ENCODE results near the gene NASP. TPM values are rescaled to one million over a fixed set of nuclear protein-coding genes. Genes with fewer than 3 reads are reported as not detected.

Gene NASP
- total RNA-seq, 1 donor from 2014 or later: 455 TPM

DNA sequence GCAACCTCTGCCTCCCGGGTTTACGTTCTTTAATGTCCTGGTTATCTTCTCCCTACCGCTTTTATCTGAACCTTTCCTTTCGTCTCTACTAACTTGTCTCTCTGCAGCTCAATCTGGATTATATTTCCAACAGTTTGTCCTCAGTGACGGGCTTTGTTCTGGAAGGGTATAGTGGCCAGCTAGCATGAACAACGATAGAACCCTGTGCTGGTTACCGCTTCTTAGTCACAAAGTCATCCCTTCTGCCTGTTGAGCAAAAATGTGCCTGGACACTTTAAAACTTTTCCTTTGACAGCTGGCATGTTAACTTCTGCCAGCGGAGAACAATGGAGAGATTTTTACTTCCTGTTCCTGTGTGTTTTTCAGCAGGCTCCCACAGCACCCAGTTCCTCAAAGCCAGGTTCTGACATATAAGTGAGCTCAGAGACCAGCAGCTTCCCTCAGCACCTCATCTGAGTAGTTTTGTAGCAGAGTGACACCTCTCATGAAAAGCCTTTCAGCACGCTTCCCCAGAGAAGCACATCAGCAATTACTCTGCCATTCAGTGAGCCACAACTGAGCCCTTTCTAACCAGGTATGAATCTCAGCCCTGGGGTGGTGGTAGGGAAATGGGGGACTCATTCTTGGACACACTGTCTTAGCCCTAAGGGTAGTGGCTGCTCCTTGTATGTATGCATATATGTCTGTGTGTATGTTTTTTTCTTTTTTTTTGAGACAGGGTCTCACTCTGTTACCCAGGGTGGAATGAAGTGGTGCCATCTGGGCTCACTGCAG, 63.6 kb downstream of the NASP start:
- H3K4me3 Mint-ChIP-seq: no peak overlapping the region
- H3K27me3 Mint-ChIP-seq (ENCODE audit: low read depth): no peaks in the 10 kb centered on the region
- H3K27ac Mint-ChIP-seq (ENCODE audit: unreplicated experiment): peak overlapping the region; percentile 82
- TF ChIP-seq, protein P1, sequence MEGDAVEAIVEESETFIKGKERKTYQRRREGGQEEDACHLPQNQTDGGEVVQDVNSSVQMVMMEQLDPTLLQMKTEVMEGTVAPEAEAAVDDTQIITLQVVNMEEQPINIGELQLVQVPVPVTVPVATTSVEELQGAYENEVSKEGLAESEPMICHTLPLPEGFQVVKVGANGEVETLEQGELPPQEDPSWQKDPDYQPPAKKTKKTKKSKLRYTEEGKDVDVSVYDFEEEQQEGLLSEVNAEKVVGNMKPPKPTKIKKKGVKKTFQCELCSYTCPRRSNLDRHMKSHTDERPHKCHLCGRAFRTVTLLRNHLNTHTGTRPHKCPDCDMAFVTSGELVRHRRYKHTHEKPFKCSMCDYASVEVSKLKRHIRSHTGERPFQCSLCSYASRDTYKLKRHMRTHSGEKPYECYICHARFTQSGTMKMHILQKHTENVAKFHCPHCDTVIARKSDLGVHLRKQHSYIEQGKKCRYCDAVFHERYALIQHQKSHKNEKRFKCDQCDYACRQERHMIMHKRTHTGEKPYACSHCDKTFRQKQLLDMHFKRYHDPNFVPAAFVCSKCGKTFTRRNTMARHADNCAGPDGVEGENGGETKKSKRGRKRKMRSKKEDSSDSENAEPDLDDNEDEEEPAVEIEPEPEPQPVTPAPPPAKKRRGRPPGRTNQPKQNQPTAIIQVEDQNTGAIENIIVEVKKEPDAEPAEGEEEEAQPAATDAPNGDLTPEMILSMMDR (conservative IDR thresholded peaks at IDR 0.05): no peak
- peaks cover 7% of the 10 kb centered on the region for H3K36me3 Mint-ChIP-seq (ENCODE audit: low read depth)
- no peaks in the 10 kb centered on the region for H3K9me3 Mint-ChIP-seq
- DNase-seq (ENCODE audit: low read depth, low spot score): no peak
- peaks cover 14% of the 10 kb centered on the region for H3K4me1 Mint-ChIP-seq

DNA sequence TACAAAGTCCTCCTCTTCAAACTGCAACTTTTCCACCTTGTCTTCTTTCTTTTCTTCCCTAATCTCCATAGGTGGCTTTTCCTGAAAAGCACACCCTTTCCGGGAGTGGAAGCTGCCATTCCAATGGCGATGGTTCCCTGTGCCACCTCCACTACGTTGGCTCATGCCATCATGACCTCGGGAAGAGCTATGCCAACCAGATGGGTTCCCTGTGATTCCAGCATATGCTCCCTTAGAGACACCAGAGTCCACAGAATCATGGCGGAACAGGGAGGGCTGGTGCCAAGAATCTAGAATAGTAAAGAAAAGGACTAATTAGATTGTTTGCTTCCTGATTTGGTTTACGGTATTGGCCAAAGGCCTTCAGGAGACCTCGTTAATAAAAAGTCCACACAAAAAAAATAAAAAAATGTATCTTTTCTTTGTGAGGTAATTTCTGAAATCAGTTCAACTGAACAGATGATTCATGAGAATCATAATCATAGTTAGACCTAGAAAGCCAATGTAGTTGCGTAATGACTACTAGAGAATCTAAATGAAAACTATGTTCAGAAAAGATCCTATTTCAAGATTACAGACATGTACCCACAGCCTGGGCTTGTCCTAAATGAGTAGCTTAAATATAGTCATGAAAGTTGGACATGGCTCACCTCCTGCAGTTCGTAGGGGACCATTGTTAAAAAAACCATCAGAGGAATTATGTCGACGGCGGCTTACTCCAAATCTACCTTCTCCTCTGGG, 70.9 kb downstream of the NASP start:
- no peaks in the 10 kb centered on the region for H3K27me3 Mint-ChIP-seq (ENCODE audit: low read depth)
- no peaks in the 10 kb centered on the region for H3K4me1 Mint-ChIP-seq

DNA sequence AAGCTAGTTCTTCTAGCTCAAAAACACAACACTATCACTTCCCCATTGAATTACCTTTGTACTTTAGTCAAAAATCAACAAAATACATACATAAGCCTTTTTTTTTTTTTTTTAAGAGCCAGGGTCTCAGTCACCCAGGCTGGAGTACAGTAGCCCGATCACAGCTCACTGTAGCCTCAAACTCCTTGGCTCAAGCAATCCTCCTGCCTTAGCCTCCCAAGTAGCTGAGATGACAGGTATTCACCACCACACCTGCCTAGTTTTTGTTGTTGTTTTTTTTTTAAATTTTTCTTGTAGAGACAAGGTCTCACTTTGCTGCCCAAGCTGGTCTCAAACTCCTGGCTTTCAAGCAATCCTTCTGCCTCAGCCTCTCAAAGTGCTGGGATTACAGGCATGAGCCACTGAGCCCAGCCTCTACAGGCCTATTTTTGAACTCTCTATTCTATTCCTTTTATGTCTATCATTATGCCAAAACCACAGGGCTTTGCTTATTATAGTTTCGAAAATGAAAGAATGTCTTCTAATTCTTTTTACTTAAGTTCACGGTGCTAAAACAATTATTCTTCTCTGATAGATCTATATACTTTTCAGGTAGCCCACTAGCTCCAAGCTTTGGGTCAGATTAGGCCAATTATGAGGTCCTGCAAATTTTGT, 72.9 kb downstream of the NASP start:
- TF ChIP-seq, protein P1 (conservative IDR thresholded peaks at IDR 0.05): no peak
- Mint-ChIP-seq H3K4me1 (no peaks in the 10 kb centered on the region), H3K27ac (ENCODE audit: unreplicated experiment) (no peak overlapping the region), H3K36me3 (ENCODE audit: low read depth) (peaks cover 17% of the 10 kb centered on the region), H3K4me3 (no peak overlapping the region), H3K27me3 (ENCODE audit: low read depth) (no peaks in the 10 kb centered on the region), H3K9me3 (no peaks in the 10 kb centered on the region)
- no peak for DNase-seq (ENCODE audit: low read depth, low spot score)

More for the DNA sequence above, 70.9 kb downstream of the NASP start:
- TF ChIP-seq, protein P1 (conservative IDR thresholded peaks at IDR 0.05): no peak
- H3K36me3 Mint-ChIP-seq (ENCODE audit: low read depth): peaks cover 14% of the 10 kb centered on the region
- H3K4me3 Mint-ChIP-seq: no peak overlapping the region
- no peak for DNase-seq (ENCODE audit: low read depth, low spot score)
- H3K9me3 Mint-ChIP-seq: no peaks in the 10 kb centered on the region
- no peak overlapping the region for H3K27ac Mint-ChIP-seq (ENCODE audit: unreplicated experiment)

DNA sequence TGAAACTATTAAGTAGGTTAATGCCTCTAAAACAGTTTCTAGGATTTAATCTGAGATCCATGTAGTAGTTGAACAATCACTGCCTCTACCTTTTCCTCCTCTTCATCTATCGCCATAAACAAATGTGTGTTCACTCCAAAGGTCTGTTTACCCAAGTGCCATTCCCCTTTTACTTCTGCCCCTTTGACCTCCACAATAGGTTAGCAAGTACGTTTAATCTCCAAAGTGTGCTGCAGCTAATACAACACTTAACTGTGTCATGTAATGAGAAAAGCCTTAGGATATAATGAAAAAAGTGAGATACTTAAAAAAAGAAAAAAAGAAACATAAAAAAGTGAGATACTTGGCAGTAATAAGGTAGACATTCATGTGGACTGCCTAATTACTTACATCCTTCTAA, 74.3 kb downstream of the NASP start:
- H3K9me3 Mint-ChIP-seq: no peaks in the 10 kb centered on the region
- H3K4me3 Mint-ChIP-seq: no peak overlapping the region
- no peaks in the 10 kb centered on the region for H3K27me3 Mint-ChIP-seq (ENCODE audit: low read depth)
- TF ChIP-seq, protein P1 (conservative IDR thresholded peaks at IDR 0.05): no peak
- H3K36me3 Mint-ChIP-seq (ENCODE audit: low read depth): peaks cover 17% of the 10 kb centered on the region
- no peak for DNase-seq (ENCODE audit: low read depth, low spot score)
- H3K4me1 Mint-ChIP-seq: peaks cover 2% of the 10 kb centered on the region
- H3K27ac Mint-ChIP-seq (ENCODE audit: unreplicated experiment): no peak overlapping the region

DNA sequence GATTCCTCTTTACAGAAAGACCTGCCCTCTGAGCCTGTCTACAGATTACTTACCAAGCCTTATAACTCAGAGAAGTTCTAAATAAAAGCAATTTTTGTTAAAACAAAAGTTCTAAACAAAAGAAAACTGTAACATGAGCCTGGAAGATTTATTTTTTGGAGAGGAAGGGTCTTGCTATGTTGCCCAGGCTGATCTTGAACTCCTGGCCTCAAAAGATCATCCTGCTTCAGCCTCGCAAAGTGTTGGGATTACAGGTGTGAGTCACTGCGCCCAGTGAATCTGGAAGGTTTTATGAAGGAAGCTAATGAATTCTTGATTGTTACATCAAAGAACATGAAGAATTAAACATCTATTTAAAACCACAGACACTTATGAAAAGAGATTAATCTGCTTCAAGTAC, 75.4 kb downstream of the NASP start:
- Mint-ChIP-seq H3K9me3 (no peaks in the 10 kb centered on the region), H3K27ac (ENCODE audit: unreplicated experiment) (no peak overlapping the region), H3K36me3 (ENCODE audit: low read depth) (peaks cover 19% of the 10 kb centered on the region), H3K4me1 (peaks cover 6% of the 10 kb centered on the region), H3K4me3 (no peak overlapping the region), H3K27me3 (ENCODE audit: low read depth) (no peaks in the 10 kb centered on the region)
- TF ChIP-seq, protein P1 (conservative IDR thresholded peaks at IDR 0.05): no peak
- DNase-seq (ENCODE audit: low read depth, low spot score): no peak
